ENCODE measurements around the gene POLA1. TPM values are rescaled to one million over a fixed set of nuclear protein-coding genes. Genes with fewer than 3 reads are reported as not detected.

The POLA1 gene
- total and polyA plus RNA-seq, 2 donors from 2014 or later = 2.2 to 9.7 TPM

DNA sequence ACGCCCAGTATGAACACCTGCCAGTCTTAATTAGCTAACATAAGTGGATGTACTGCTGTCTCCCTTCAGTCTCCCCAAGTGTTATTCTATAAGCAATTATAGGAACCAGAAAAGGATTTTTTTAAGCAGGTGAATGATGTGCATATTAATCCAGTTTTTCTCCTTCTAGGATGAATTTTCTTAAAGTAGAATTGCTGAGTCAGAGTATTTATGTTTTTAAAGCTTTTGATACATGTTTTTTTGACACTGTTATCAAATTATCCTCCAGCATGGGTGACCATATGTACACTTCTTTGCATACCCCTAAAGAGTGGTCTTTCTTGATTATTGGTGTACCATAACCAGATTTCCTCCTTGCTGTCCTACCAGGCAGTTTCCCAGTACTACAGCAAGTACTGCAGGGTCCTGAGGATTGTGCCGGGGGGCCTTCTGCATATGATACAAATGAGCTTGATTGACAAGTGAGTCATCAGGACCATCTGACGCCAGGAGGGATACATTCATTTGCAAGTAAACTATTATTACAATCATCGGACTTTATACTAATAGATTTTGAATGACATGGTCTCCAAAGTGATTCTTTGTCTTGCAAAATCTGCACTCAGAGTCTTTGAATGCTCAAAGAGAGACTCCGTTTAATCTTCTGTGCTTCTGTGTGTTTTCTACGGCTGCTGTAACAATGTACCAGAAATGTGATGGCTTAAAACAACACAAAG lies 35.9 kb upstream of the POLA1 start:
- H3K27me3 ChIP-seq (ENCODE audit: control insufficient read depth, insufficient read depth, low read length) = no peaks in the 10 kb centered on the region
- H3K9me3 ChIP-seq (ENCODE audit: control insufficient read depth in 2 of 3, insufficient read depth in 1 of 3, low read length in 3 of 3) = no peaks in the 10 kb centered on the region
- TF ChIP-seq, protein P1, sequence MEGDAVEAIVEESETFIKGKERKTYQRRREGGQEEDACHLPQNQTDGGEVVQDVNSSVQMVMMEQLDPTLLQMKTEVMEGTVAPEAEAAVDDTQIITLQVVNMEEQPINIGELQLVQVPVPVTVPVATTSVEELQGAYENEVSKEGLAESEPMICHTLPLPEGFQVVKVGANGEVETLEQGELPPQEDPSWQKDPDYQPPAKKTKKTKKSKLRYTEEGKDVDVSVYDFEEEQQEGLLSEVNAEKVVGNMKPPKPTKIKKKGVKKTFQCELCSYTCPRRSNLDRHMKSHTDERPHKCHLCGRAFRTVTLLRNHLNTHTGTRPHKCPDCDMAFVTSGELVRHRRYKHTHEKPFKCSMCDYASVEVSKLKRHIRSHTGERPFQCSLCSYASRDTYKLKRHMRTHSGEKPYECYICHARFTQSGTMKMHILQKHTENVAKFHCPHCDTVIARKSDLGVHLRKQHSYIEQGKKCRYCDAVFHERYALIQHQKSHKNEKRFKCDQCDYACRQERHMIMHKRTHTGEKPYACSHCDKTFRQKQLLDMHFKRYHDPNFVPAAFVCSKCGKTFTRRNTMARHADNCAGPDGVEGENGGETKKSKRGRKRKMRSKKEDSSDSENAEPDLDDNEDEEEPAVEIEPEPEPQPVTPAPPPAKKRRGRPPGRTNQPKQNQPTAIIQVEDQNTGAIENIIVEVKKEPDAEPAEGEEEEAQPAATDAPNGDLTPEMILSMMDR (IDR thresholded peaks at IDR 0.05; ENCODE audit: borderline replicate concordance, extremely low read depth, insufficient read depth) = no peak
- DNase-seq (no peak), FAIRE-seq (no peak)
- no peaks in the 10 kb centered on the region for H3K36me3 ChIP-seq (ENCODE audit: control insufficient read depth in 2 of 3, insufficient read depth in 3 of 3, low read length in 3 of 3)
- intact Hi-C loops (cut with DNase I) = no loop called here
- H3K4me1 ChIP-seq (ENCODE audit: control insufficient read depth in 2 of 3, insufficient read depth in 2 of 3, low read depth in 1 of 3, low read length in 3 of 3) = no peaks in the 10 kb centered on the region
- no peak overlapping the region for H3K27ac ChIP-seq (ENCODE audit: low read depth in 2 of 2, low read length in 2 of 2)
- no peak overlapping the region for H3K9ac ChIP-seq (ENCODE audit: low read length in 3 of 3)
- H3K4me3 ChIP-seq (ENCODE audit: low read length in 3 of 3) = no peak overlapping the region

DNA sequence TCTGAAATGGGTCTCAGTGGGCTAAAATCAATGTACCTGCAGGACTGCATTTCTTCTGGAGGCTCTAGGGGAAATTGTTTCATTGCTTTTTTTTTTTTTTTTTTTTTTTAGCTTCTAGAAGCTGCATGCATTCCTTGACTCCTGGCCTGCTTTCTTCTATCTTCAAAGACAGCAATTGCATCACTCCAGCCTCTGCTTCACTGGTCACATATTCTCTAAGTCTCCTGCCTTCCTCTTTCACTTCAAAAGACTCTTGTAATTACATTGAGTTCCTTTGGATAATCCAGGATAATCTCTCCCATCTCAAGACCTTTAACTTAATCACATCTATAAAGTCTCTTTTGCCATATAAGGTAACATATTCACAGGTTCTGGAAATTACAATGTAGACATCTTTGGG lies 35.3 kb upstream of the POLA1 start:
- H3K9me3 ChIP-seq (ENCODE audit: control insufficient read depth in 2 of 3, insufficient read depth in 1 of 3, low read length in 3 of 3) = no peaks in the 10 kb centered on the region
- no peak overlapping the region for H3K9ac ChIP-seq (ENCODE audit: low read length in 3 of 3)
- no peak overlapping the region for H3K4me3 ChIP-seq (ENCODE audit: low read length in 3 of 3)
- intact Hi-C loops (cut with DNase I) = no loop called here
- H3K36me3 ChIP-seq (ENCODE audit: control insufficient read depth in 2 of 3, insufficient read depth in 3 of 3, low read length in 3 of 3) = no peaks in the 10 kb centered on the region
- no peak for FAIRE-seq
- DNase-seq = no peak
- H3K4me1 ChIP-seq (ENCODE audit: control insufficient read depth in 2 of 3, insufficient read depth in 2 of 3, low read depth in 1 of 3, low read length in 3 of 3) = no peaks in the 10 kb centered on the region
- TF ChIP-seq, protein P1 (IDR thresholded peaks at IDR 0.05; ENCODE audit: borderline replicate concordance, extremely low read depth, insufficient read depth) = no peak
- H3K27me3 ChIP-seq (ENCODE audit: control insufficient read depth, insufficient read depth, low read length) = no peaks in the 10 kb centered on the region
- no peak overlapping the region for H3K27ac ChIP-seq (ENCODE audit: low read depth in 2 of 2, low read length in 2 of 2)

DNA sequence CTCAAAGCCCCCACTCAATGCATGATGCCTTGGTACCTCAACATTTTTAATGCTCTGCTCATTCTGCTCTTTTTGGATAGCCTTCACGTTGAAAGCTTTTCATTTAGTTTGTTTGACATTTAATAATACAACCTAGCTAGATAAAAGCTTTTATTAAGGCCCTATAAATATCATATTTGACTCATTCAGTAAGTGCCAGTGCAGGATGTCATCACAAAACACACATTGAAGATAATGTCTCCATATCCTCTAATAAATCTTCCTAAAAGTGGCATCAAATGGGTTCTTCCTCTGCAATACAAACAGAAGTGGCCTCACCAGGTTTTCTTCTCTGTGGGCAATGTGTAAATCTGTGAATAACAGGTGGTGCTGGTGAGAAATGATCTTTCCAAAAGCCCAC lies 34.6 kb upstream of the POLA1 start:
- FAIRE-seq (no peak), DNase-seq (no peak)
- Histone ChIP-seq H3K27ac (ENCODE audit: low read depth in 2 of 2, low read length in 2 of 2) (no peak overlapping the region), H3K9ac (ENCODE audit: low read length in 3 of 3) (no peak overlapping the region), H3K36me3 (ENCODE audit: control insufficient read depth in 2 of 3, insufficient read depth in 3 of 3, low read length in 3 of 3) (no peaks in the 10 kb centered on the region), H3K4me1 (ENCODE audit: control insufficient read depth in 2 of 3, insufficient read depth in 2 of 3, low read depth in 1 of 3, low read length in 3 of 3) (no peaks in the 10 kb centered on the region), H3K4me3 (ENCODE audit: low read length in 3 of 3) (no peak overlapping the region), H3K9me3 (ENCODE audit: control insufficient read depth in 2 of 3, insufficient read depth in 1 of 3, low read length in 3 of 3) (no peaks in the 10 kb centered on the region), H3K27me3 (ENCODE audit: control insufficient read depth, insufficient read depth, low read length) (no peaks in the 10 kb centered on the region)
- intact Hi-C loops (cut with DNase I) = no loop called here
- TF ChIP-seq, protein P1 (IDR thresholded peaks at IDR 0.05; ENCODE audit: borderline replicate concordance, extremely low read depth, insufficient read depth) = no peak

DNA sequence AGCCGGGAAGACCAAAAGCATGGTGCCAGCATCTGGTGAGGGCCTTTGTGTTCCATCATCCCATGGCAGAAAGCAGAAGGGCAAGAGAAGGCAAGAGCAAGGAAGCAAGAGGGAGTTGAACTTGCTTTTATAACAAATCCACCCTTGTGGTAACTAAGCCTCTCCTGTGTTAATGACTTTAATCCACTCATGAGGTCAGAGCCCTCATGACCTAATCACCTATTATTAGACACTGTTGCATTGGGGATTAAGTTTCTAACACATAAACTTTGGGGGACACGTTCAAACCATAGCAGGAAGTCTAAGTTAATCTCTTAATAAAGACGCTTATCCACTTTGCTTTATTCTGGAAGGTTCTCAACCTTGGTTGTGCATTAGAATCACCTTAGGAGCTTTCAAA lies 34.1 kb upstream of the POLA1 start:
- FAIRE-seq (no peak), DNase-seq (no peak)

More for the DNA sequence above, 34.1 kb upstream of the POLA1 start:
- no peaks in the 10 kb centered on the region for H3K9me3 ChIP-seq (ENCODE audit: control insufficient read depth in 2 of 3, insufficient read depth in 1 of 3, low read length in 3 of 3)
- intact Hi-C loops (cut with DNase I) = no loop called here
- no peaks in the 10 kb centered on the region for H3K27me3 ChIP-seq (ENCODE audit: control insufficient read depth, insufficient read depth, low read length)
- H3K27ac ChIP-seq (ENCODE audit: low read depth in 2 of 2, low read length in 2 of 2) = no peak overlapping the region
- TF ChIP-seq, protein P1 (IDR thresholded peaks at IDR 0.05; ENCODE audit: borderline replicate concordance, extremely low read depth, insufficient read depth) = no peak
- no peak overlapping the region for H3K9ac ChIP-seq (ENCODE audit: low read length in 3 of 3)
- no peaks in the 10 kb centered on the region for H3K36me3 ChIP-seq (ENCODE audit: control insufficient read depth in 2 of 3, insufficient read depth in 3 of 3, low read length in 3 of 3)
- no peak overlapping the region for H3K4me3 ChIP-seq (ENCODE audit: low read length in 3 of 3)
- H3K4me1 ChIP-seq (ENCODE audit: control insufficient read depth in 2 of 3, insufficient read depth in 2 of 3, low read depth in 1 of 3, low read length in 3 of 3) = no peaks in the 10 kb centered on the region

Data from kidney (tissue), 14 donors.